GM12864 (cell line): ENCODE results near the gene STXBP5L.
"Not testable (repeated sequence)": the region's sequence is repeated elsewhere in the genome, so short reads cannot be mapped to it uniquely, and the experiment has no call there.

Source experiments
- DNase-seq: peaks from one replicate; pipeline ENCODE4 v3.0.0-alpha.2; 2011; ENCODE audit warnings: low read depth
- H3K4me3 ChIP-seq: 2 replicates; pipeline ENCODE4 v1.5.1; 2011; ENCODE audit warnings: mild to moderate bottlenecking, low read depth, low read length, control low read depth
- CTCF ChIP-seq: IDR thresholded peaks from 2 replicates; pipeline ENCODE4 v1.5.1; 2011; ENCODE audit warnings: low read depth, mild to moderate bottlenecking, moderate library complexity, low read length, control low read depth, inconsistent platforms; ENCODE audit errors: missing control alignments

STXBP5L gene

GRCh38 chr3:121418182-121418581 lies 510.2 kb downstream of the STXBP5L start:
- TF ChIP-seq CTCF: no peak
- H3K4me3 ChIP-seq: no peak overlapping the region
- no peak for DNase-seq

GRCh38 chr3:121424549-121424948 lies 516.5 kb downstream of the STXBP5L start:
- TF ChIP-seq CTCF: no peak
- no peak overlapping the region for H3K4me3 ChIP-seq
- no peak for DNase-seq

- no peak for DNase-seq
- no peak overlapping the region for H3K4me3 ChIP-seq
- no peak for TF ChIP-seq CTCF
Measured at GRCh38 chr3:121430664-121431215, 522.7 kb downstream of the STXBP5L start.

GRCh38 chr3:121431726-121432517 lies 523.9 kb downstream of the STXBP5L start:
- TF ChIP-seq CTCF: no peak
- no peak overlapping the region for H3K4me3 ChIP-seq
- DNase-seq: peak; percentile 49

- DNase-seq: no peak
- H3K4me3 ChIP-seq: no peak overlapping the region
- no peak for TF ChIP-seq CTCF
Measured at GRCh38 chr3:121436074-121436473, 528.1 kb downstream of the STXBP5L start.

- TF ChIP-seq CTCF: no peak
- no peak for DNase-seq
- no peak overlapping the region for H3K4me3 ChIP-seq
Measured at GRCh38 chr3:121436641-121437040, 528.6 kb downstream of the STXBP5L start.

GRCh38 chr3:121443456-121443855 lies 535.5 kb downstream of the STXBP5L start:
- H3K4me3 ChIP-seq: no peak overlapping the region
- TF ChIP-seq CTCF: no peak
- DNase-seq: no peak

- not testable (repeated sequence) for DNase-seq, H3K4me3 ChIP-seq
Measured at GRCh38 chr3:121451752-121452151, 543.7 kb downstream of the STXBP5L start.
